Stimulated activated CD4-positive, alpha-beta T cell treated with anti-CD3 and anti-CD28 coated beads, Interleukin-1b, Interleukin-23, amount 100 ng/mL, for 4 hours (primary cell): Measurements from ENCODE around the gene TERT.

Source experiments
- DNase-seq, 2 donors: peaks; one replicate each; pipeline ENCODE4 v3.0.0-alpha.2; 2020; ENCODE audit warnings: low read depth in 2 of 2

The TERT gene

GRCh38 chr5:1206521-1207412 lies 88.1 kb downstream of the TERT start:
- DNase-seq, result no peak

- no peak for DNase-seq
Measured at GRCh38 chr5:1205255-1206180, 89.3 kb downstream of the TERT start.

GRCh38 chr5:1204693-1205242 lies 90.1 kb downstream of the TERT start:
- no peak for DNase-seq

GRCh38 chr5:1203968-1204692 lies 90.7 kb downstream of the TERT start:
- DNase-seq, result no peak

GRCh38 chr5:1203311-1203967 lies 91.4 kb downstream of the TERT start:
- no peak for DNase-seq
